Spinal cord (tissue), 10 donors: ENCODE data around the gene TFE3. TPM values are rescaled to one million over a fixed set of nuclear protein-coding genes. Genes with fewer than 3 reads are reported as not detected.

Experiments used
- DNase-seq, 6 donors: peaks; one replicate each; pipeline versions ENCODE4 v3.0.0 to v3.0.0-alpha.2; 2013 to 2015; ENCODE audit warnings: low spot score in 6 of 6, low read depth in 4 of 6
- H3K27ac ChIP-seq: one replicate; pipeline ENCODE4 v1.5.1; 2013; ENCODE audit warnings: low read depth, low read length, control low read depth
- H3K27me3 ChIP-seq: one replicate; pipeline ENCODE4 v1.6.1; 2013; ENCODE audit warnings: low read length; ENCODE audit not compliant: control insufficient read depth, insufficient read depth
- H3K36me3 ChIP-seq: one replicate; pipeline ENCODE4 v1.6.1; 2013; ENCODE audit warnings: low read length; ENCODE audit not compliant: control insufficient read depth, insufficient read depth
- H3K4me1 ChIP-seq: one replicate; pipeline ENCODE4 v1.6.1; 2013; ENCODE audit warnings: low read length; ENCODE audit not compliant: control insufficient read depth, insufficient read depth
- H3K4me3 ChIP-seq: one replicate; pipeline ENCODE4 v1.5.1; 2013; ENCODE audit warnings: low read depth, low read length, control low read depth
- H3K9me3 ChIP-seq: one replicate; pipeline ENCODE4 v1.6.1; 2013; ENCODE audit warnings: low read length; ENCODE audit not compliant: control insufficient read depth, insufficient read depth
- WGBS: methylation state at CpG from one replicate; pipeline ENCODE4 v1.1.5; 2013; ENCODE audit warnings: missing lambda C conversion rate; ENCODE audit not compliant: insufficient coverage; 5-methylcytosine and 5-hydroxymethylcytosine counted together
- polyA plus RNA-seq, 2 donors: library from polyadenylated mRNA; unstranded; fragments of 120-200 nt; gene quantifications; one replicate each; pipeline ENCODE4 v1.2.1, GENCODE V29; 2013; ENCODE audit not compliant: insufficient read length in 2 of 2
- total RNA-seq, 2 donors: library from RNA; depleted of rRNA in 1 of 2; stranded (reverse); fragments of 120-200 nt in 1 of 2; fragments of >200 nt in 1 of 2; gene quantifications; one replicate each; pipeline versions ENCODE4 v1.2.3 to v1.2.4, GENCODE V29; 2013 to 2014
- donor health status: healthy.

TFE3 gene
- total and polyA plus RNA-seq, 4 donors: 13.1 to 41.3 (median 29.1) TPM

DNA sequence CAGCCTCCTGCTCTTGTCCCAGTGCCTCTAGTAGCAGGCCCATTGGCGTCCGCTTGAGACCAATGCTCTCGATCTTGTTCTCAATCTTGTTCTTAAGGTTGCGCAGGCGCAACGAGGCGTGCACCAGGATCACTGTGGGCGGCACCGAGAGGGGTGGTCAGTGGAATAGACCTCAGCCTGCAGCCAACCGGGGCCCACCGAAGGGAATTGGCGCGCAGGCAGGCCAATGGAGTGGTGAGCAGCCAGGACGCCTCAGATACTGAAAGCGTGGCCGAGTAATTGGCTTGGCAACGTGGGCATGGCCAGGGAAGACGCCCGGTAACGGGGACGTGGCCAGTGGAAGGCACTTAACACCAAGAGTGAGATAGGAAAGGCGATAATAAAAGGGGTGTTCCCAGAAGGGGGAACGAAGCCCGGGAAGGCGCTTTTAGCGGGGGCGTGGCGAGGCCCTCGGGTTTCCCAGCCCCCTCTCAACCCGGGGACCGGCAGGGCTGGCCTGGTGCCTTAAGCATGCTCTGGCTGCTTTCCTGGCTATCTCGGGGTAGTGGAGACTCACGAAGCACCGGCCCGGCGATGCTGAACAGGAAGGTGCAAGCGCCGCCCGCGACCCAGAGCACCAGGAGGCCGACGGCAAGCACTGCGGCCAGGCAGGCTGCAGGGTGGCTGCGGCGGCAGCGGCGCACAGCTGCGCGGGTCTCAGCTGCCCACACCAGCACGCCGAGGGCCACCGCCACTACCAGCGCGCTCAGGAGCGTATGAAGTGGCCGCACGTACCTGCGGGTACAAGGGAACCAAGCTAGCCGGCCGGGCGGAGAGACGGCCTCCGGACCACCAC, 28.9 kb upstream of the TFE3 start:
- H3K4me1 ChIP-seq: peaks cover 33% of the 10 kb centered on the region
- no peaks in the 10 kb centered on the region for H3K27me3 ChIP-seq
- DNase-seq: peak in 4 of 6 donors; percentile 15 to 89 (median 68)
- H3K9me3 ChIP-seq: no peaks in the 10 kb centered on the region
- peak overlapping the region; percentile 88 for H3K4me3 ChIP-seq
- WGBS: 31% methylated on average over 63 of the region's 63 CpGs
- H3K36me3 ChIP-seq: peaks cover 38% of the 10 kb centered on the region
- peak overlapping the region; percentile 64 for H3K27ac ChIP-seq

- Histone ChIP-seq H3K27ac (no peak overlapping the region), H3K9me3 (no peaks in the 10 kb centered on the region), H3K36me3 (peaks cover 40% of the 10 kb centered on the region), H3K27me3 (no peaks in the 10 kb centered on the region), H3K4me3 (no peak overlapping the region), H3K4me1 (peaks cover 33% of the 10 kb centered on the region)
- 89% methylated on average over 2 of the region's 4 CpGs for WGBS
- no peak for DNase-seq
Observed at GRCh38 chrX:49070988-49071387, 27.8 kb upstream of the TFE3 start.

DNA sequence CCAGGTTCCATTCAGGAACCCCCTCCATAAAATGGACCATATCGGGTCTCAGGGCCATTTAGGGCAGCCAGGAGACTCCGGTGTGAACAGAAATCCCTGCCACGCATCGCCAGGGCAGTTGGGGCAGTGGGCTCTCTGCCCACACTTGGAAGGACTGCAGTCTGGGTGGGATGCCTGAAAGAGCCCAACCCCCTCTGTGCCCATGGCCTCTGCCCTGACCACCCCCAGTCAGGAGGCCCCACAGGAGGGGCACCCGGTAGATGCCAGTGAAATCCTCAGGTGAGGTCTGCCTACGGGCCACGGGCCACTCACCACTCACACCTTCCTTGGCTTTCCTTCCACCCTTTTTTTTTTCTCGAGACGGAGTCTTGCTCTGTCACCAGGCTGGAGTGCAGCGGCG, 25.9 kb upstream of the TFE3 start:
- no peak for DNase-seq
- Histone ChIP-seq H3K27ac (no peak overlapping the region), H3K4me1 (peaks cover 24% of the 10 kb centered on the region), H3K27me3 (no peaks in the 10 kb centered on the region), H3K9me3 (no peaks in the 10 kb centered on the region), H3K36me3 (peaks cover 52% of the 10 kb centered on the region), H3K4me3 (no peak overlapping the region)
- WGBS: 79% methylated on average over 8 of the region's 11 CpGs

- 83% methylated on average over 35 of the region's 41 CpGs for WGBS
- no peak overlapping the region for H3K27ac ChIP-seq
- H3K9me3 ChIP-seq: no peaks in the 10 kb centered on the region
- H3K4me3 ChIP-seq: no peak overlapping the region
- DNase-seq: no peak
- H3K27me3 ChIP-seq: no peaks in the 10 kb centered on the region
- H3K36me3 ChIP-seq: peaks cover 59% of the 10 kb centered on the region
- H3K4me1 ChIP-seq: peaks cover 12% of the 10 kb centered on the region
Observed at GRCh38 chrX:49067285-49068120, 24.3 kb upstream of the TFE3 start.

DNA sequence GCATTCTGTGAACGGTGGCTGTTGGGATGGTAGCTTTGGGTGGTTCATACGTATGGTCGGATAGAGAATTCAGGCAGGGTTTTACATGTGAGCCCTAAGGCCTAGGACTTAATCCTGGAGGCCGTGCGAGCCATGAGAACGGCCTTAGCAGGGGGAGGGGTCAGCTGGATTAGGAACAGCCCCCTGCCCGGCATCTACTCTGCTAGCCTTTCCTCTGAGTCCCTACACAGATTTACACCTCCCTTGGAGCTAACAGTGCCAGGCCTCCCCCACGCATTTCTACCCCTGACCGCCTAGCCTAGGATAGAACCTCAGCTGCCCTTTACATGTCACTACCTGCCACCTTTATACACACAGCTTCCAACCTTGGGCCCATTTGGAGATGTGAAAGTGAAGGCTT, 23.5 kb upstream of the TFE3 start:
- H3K9me3 ChIP-seq: no peaks in the 10 kb centered on the region
- H3K27ac ChIP-seq: no peak overlapping the region
- peaks cover 60% of the 10 kb centered on the region for H3K36me3 ChIP-seq
- WGBS: 78% methylated on average over 5 of the region's 9 CpGs
- H3K4me1 ChIP-seq: peaks cover 5% of the 10 kb centered on the region
- H3K27me3 ChIP-seq: no peaks in the 10 kb centered on the region
- no peak for DNase-seq
- H3K4me3 ChIP-seq: no peak overlapping the region

DNA sequence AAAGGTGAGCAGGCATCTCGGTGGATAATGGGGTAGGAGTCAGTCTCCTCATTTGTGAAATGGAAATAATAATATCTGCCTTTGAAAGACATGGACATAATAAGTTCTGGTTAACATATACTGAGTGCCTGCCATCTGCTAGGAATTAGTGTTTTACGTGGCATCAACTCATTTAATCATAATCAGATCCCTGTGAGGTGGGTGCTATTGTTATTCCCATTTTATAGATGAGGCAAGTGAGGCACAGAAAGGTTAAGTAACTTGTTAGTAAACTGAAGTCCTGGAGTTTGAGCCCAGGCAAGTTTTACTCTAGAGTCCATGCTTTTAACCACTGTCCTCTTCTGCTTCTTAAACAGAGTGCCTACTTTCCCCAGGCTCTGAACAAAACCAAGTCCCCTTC, 23.1 kb upstream of the TFE3 start:
- H3K36me3 ChIP-seq: peaks cover 60% of the 10 kb centered on the region
- WGBS: 57% methylated on average over 1 of the region's 2 CpGs
- no peaks in the 10 kb centered on the region for H3K9me3 ChIP-seq

GRCh38 chrX:49064735-49065134, 21.6 kb upstream of the TFE3 start:
- H3K9me3 ChIP-seq: no peaks in the 10 kb centered on the region
- peaks cover 60% of the 10 kb centered on the region for H3K36me3 ChIP-seq
- 81% methylated on average over 8 of the region's 8 CpGs for WGBS
- no peaks in the 10 kb centered on the region for H3K4me1 ChIP-seq
- H3K4me3 ChIP-seq: no peak overlapping the region
- DNase-seq: no peak
- no peak overlapping the region for H3K27ac ChIP-seq
- H3K27me3 ChIP-seq: no peaks in the 10 kb centered on the region

More for the DNA sequence above, 23.1 kb upstream of the TFE3 start:
- no peak overlapping the region for H3K4me3 ChIP-seq
- H3K27me3 ChIP-seq: no peaks in the 10 kb centered on the region
- no peak overlapping the region for H3K27ac ChIP-seq
- peaks cover 1% of the 10 kb centered on the region for H3K4me1 ChIP-seq
- no peak for DNase-seq

DNA sequence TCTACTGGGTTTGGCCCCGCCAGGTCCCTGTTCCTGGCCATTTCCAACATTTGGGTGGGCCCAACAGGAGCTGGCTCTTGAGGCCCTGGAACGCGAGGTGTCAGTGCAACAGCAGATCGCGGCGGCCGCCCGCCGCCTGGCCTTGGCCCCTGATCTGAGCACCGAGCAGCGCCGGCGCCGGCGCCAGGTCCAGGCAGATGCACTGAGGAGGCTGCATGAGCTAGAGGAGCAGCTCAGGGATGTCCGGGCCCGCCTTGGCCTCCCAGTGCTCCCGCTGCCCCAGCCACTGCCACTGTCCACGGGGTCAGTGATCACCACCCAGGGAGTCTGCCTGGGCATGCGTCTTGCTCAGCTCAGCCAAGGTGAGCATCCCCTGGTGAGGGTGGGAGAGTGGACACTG, 21.1 kb upstream of the TFE3 start:
- Histone ChIP-seq H3K4me1 (no peaks in the 10 kb centered on the region), H3K9me3 (no peaks in the 10 kb centered on the region), H3K36me3 (peaks cover 60% of the 10 kb centered on the region), H3K4me3 (no peak overlapping the region), H3K27me3 (no peaks in the 10 kb centered on the region), H3K27ac (no peak overlapping the region)
- DNase-seq: no peak
- 82% methylated on average over 20 of the region's 20 CpGs for WGBS

DNA sequence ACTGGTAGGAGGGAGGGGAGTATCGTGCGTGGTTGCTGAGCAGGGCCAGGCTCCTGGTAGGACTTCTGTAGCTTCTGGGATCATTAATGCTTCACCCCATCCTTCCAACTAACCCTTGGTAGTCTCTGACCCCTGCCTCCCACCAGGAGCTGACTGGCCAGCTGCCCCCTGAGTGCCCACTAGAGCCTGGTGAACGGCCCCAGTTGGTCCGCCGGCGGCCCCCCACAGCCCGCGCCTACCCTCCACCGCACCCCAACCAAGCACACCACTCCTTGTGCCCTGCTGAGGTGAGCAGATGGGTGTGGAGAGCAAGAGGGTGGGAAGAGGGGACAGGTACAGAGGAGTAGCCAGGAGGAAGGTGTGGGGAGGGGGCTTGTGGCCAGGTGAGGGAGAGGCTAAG, 20.6 kb upstream of the TFE3 start:
- Histone ChIP-seq H3K27ac (no peak overlapping the region), H3K4me3 (no peak overlapping the region), H3K4me1 (no peaks in the 10 kb centered on the region), H3K27me3 (no peaks in the 10 kb centered on the region), H3K9me3 (no peaks in the 10 kb centered on the region), H3K36me3 (peaks cover 55% of the 10 kb centered on the region)
- 80% methylated on average over 1 of the region's 9 CpGs for WGBS
- no peak for DNase-seq
